ENCODE measurements around the gene NOL9. TPM values are rescaled to one million over a fixed set of nuclear protein-coding genes. Genes with fewer than 3 reads are reported as not detected.
A peak's percentile ranks its signal among the peaks of the same experiment; 100 is the strongest.
"Not testable (repeated sequence)": the region's sequence is repeated elsewhere in the genome, so short reads cannot be mapped to it uniquely, and the experiment has no call there.

The NOL9 gene
- 28.3 TPM for polyA plus RNA-seq (ENCODE audit: insufficient read length)
- long read RNA-seq, donor 1, full-length matches to known transcripts, result 1 of 1 reads
- long read RNA-seq, donor 1, partial matches to known transcripts, result 0 of 1 reads
- long read RNA-seq, donor 1, other reads (novel, unspliced or antisense), result 0 of 1 reads
- long read RNA-seq, donor 2, result 0 reads
- long read RNA-seq, donor 3, partial matches to known transcripts, result 0 of 1 reads
- long read RNA-seq, donor 3, other reads (novel, unspliced or antisense), result 0 of 1 reads
- long read RNA-seq, donor 4, result 0 reads
- long read RNA-seq, donor 5, result 0 reads
- long read RNA-seq, donor 6, full-length matches to known transcripts, result 1 of 1 reads
- long read RNA-seq, donor 6, partial matches to known transcripts, result 0 of 1 reads
- long read RNA-seq, donor 6, other reads (novel, unspliced or antisense), result 0 of 1 reads
- long read RNA-seq, donor 7, full-length matches to known transcripts, result 1 of 1 reads
- long read RNA-seq, donor 7, partial matches to known transcripts, result 0 of 1 reads
- long read RNA-seq, donor 7, other reads (novel, unspliced or antisense), result 0 of 1 reads
- long read RNA-seq, donor 8, result 0 reads

DNA sequence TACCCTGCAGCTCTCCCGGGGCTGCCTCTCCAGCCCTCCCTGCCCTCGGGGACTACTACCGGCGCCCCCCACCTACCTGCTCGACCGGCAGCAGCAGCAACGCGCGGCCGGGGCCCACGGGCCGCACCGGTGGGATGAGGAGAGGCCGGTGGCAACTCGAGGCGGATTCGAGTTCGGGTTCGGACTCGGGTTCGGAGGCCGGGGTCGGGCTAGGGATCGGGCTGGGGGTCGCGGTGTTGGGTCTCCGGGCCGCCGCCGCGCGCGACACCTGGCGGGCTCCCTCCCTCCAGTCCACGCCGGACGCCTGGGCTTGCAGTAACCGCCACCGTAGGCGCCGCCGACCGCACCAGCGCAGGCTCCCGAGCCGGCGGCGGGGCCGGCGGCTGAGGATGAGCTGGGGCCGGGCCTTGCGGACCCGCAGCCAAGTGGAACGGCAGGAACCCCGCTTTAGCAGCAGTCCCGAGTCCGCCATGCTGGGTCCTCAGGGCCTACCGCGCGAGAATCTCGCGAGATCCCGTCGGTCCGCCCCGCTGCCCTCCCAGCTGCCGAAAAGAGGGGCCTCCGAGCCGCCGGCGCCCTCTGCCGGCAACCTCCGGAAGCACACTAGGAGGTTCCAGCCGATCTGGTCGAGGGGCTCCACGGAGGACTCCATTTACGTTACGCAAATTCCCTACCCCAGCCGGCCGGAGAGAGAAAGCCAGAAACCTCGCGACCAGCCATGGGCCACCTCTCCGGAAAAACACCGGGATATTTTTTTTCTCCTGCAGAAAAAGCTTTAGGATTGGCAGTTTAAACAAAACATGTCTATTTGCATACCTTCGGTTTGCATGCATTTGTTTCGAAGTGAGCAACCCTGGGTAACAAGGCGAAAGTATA is at the start of gene NOL9:
Gene NOL9, minus strand, starts transcription at position 483 of the 876 bp plus-strand sequence. Its CDS starts 11 bp downstream, at position 472.
- DNase-seq, result peak; percentile 92

DNA sequence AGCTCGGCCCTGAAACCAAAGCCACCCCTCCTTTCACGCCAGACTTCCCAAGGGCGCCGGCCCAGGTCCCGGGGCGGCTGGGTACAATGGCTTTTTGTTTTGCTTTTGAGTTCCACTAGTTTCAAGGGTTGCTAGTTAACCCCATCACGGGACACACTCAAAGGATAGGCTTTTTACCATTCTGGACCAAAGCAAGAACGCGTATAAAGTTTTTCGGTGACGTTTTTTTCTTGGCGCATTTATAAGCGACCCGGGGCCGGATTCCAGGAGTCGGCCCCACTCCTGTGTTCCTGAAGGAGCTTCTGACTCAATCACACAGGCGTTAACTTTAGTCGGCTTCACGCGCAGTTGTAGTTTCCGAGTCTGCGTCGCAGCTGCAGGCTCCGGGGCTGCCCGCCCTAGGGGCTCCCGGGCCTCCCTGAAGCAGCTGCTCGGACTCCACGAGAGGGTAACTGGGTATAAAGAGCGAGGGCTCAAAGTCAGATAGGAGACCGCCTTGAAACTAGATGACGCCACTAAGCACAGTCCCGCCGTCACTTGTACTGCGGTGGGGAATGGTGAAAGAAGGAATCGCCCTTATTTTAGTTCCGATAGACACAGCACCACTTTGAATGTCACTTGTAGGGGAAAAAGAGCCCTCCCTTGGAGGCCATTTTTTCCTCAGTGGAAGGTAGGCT is 49.1 kb upstream of the NOL9 start:
- DNase-seq, result no peak

DNA sequence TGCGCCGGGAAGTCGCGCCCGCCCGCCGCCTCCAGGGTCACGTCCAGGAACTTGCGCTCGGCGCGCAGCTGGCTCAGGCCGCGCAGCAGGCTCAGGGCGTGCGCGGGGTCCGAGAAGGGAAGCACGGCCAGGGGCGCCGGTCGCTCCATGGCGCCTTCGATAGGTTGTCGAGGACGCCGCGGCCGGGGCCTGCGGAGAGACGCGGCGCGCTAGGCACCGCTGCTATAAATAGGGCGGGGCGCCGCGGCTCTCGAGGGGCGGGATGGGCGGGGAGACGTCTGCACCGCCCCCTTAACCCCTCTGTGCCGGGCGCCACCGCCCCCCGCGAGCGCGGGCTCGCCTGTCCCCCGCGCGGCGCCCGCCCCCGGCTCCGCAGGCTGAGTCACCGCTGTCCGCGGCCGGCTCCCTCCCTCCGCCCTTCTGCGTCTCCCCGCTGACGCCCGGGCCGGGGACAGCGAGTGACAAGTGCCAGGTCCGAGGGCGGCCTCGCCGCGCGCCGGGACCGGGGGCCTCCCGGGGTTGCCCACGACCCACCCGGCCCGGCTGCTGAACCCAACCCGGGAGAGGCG is 48.4 kb upstream of the NOL9 start, which contains the start of gene KLHL21:
Gene KLHL21, minus strand, starts transcription at position 201 of the 569 bp plus-strand sequence. Its CDS starts 52 bp downstream, at position 149.
- no peak for DNase-seq

GRCh38 chr1:6601923-6602668 is 47.8 kb upstream of the NOL9 start:
- no peak for DNase-seq

DNA sequence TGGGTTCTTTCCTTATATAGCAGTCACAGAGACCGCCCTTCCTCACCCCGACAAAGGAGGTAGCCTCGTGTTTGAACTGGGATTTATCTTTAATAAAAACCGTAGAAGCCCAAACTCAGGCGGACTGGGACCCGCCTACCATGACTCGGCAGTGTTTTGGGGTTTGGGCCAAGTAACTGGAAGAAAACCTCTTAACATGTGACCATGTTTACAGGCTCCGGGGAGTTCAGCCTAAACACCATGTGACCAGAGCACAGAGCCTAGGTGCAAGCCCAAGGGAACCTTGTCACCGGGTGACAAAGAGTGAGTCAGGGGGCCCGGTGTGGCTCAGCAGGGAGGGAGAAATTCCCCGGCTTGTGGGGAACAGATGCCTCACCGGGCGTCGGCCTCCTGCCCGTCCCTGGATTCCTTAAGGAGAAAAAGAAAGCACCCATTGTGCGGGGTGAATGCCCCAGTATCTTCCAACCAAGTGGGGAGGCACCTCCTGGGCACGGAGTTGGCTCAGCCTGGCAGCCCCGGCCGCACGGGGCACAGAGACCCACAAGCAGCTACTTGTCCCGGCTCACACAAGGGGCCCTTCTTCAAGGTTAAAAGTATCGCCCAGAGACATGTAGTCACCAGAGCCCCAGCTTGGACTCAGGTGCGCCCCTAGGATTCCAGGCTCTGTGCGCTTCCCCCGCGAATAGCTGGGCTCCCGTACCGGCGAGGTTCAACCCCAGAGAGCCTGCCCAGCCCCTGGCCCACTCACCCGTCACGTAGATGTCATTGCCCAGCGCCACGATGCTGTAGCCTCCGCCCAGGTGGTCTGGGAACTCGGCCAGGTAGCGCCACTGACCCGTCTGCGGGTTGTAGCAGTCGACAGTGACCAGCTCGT is 47.0 kb upstream of the NOL9 start:
- DNase-seq, result no peak

- DNase-seq, result no peak
These were observed 46.2 kb upstream of the NOL9 start for GRCh38 chr1:6600410-6601048.

DNA sequence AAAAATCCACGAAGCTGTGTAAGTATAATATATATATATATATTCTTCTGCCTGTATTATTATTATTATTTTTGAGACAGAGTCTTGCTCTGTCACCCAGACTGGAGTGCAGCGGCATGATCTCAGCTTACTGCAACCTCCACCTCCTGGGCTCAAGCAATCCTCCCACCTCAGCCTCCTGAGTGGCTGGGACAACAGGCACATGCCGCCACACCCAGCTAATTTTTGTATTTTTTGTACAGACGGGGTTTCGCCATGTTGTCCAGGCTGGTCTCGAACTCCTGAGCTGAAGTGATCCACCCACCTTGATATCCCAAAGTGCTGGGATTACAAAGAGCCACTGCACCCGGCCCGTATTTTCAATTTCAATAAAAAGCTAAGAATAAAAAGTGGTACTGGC is 45.7 kb upstream of the NOL9 start:
- DNase-seq, result not testable (repeated sequence)

- no peak for DNase-seq
These were observed 45.0 kb upstream of the NOL9 start for GRCh38 chr1:6599141-6599975.

DNA sequence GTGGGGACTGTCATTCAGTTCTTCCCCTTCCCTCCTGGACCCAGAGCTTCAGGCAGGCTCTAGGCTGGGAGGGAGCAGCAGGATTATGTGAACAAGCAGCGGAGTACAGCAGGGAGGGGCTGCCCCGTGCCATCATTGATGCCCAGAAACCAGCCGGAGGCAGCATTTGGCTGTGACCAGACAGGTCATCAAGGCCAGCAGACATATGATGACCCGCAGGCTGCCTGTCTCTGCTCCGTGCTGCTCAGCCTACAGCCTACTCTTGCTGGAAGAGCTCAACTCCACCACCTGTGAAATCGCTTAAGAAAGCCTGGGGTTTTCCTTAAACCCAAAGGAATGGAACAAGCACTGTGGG is 43.4 kb upstream of the NOL9 start:
- no peak for DNase-seq

DNA sequence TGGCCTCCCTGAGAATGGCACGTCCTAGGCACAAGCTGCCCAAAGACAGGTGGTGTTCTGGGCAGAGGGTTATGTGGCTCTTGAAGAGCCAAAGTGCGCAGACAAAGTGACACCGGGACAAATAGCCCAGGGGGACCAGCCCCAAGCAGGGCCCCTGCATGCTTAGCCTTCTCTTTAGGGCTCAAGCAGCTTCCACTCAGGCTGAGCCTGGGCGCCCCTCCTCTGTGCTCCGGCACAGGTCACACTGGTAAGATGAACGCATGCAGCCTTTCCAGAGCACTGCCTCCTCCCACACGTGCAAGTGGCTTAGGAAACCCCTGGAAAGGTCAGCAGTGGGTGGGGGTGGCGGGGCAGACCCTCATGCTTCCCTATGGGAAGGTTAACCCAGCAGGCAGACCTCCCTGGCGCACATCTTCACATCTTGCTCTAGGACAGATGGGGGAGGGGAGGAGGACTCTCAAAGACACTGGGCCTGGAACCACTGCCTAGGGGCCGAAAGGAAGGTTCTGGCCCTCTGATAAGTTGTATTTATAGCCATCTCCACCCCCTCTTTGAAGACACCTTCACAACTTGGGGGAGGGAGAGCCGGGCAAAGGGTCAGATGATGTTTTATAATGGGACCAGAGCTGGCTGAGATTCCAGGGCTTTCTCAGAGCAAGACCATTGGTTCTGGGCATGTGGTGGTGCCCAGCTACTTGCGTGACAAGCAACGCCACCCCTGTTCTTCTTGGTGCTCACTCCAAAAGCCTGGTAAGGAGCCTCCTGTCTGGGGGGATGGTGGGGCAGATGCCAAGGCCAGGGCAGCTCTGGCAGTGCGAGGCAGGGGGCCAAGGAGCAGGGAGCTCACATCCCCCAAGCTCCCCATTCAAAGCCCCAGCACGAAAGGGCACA is 42.8 kb upstream of the NOL9 start:
- DNase-seq, result no peak

DNA sequence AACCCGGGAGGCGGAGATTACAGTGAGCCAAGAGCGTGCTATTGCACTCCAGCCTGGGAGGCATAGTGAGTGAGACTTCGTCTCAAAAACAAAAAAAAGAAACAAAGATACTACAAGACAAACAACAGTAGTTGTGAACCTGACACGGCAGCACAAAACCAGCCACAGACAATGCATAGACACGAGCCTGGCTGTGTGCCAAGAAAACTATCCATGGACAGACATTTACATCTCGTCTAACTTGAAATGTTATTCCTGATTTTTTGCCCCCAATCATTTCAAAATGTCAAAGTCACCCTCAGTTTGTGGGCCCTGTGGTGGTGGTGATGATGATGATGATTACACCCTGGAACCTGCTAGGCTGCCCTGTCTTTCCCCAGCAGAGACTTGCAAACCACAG is 42.0 kb upstream of the NOL9 start:
- DNase-seq, result no peak

DNA sequence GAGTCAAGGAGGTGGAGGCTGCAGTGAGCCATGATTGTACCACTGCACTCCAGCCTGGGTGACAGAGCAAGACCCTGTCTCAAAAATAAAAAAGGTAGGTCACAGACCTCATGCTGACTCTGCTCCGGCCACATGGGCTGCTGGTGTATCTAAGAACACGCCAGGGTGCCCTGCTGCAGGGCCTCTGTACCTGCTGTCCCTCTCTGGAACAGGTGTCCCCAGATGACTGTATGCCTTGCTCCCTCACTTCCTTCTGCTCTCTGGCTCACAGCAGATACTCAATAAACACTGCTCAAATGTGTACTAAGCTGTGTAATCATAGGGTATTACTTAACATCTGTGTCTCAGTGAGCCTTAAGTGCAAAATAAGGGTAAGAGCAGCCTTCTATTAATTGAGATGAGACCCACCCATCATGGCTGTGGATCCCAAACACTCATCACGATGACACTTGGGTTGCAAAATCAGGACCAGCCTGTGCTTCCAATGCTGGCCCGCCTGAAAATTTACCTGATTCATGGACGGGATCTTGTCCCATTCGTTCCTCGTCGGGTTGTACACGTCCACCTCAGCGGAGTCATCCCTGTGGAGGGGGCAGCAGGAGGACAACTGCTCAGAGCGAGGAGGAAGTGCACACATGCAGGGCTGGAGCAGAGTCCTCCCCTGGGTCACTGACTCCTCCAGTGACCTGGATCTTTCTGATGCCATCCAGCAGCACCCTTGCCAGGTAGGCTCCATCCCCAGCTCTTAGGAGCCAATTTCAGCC is 40.8 kb upstream of the NOL9 start:
- no peak for DNase-seq

DNA sequence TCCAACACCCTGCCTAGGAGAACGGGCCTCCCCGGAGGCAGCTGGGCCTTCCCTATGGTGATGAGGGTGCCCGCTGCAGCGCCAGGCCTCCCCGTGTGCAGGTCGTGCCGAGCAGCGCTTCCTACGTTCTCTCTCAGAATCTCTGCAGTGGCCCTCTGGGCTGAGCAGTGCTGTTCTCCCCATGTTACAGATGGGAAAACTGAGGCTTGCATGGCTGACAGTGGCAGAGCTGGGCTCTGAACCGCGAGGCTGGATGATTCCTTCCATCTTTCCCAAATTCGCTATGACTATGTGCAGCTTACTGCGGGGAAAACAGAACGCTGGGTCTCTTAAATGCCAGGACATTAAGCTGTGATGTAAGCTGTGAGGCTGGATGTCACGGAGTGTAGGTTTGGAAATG is 39.5 kb upstream of the NOL9 start:
- no peak for DNase-seq

DNA sequence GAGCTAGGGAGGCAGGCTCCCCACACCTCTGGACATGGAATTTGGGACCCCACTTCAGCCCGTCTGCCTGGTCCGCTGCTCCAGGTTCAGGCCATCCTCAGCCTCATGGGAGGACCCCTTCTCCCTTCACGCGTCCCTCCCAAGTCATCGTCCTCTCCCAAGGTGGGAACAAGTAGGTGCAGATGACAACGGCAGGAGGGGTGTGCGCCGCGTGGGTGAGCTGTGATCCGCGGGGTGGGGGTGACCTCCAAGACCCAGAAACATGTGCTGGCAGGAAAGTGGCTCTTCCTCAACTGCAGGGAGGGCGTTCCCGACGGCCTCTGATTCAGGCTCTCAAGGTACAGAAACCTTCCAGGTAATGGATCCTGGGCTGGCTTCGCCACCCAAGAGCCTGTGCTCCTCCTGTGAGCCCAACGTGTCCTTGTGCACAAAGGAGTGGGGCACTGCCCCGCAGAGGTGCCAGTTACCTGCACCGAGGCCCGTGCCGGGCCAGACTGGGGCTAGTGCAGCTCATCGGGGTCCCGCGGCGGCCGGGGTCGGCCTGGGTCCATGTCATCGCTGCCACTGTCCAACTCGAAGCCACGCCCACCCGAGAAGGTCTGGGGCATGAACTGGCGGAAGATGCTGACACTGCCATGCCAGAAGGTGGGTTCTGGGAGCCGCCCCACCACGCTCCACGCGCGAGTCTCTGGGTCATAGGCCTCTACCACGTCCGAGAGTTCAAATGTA is 38.7 kb upstream of the NOL9 start:
- no peak for DNase-seq

DNA sequence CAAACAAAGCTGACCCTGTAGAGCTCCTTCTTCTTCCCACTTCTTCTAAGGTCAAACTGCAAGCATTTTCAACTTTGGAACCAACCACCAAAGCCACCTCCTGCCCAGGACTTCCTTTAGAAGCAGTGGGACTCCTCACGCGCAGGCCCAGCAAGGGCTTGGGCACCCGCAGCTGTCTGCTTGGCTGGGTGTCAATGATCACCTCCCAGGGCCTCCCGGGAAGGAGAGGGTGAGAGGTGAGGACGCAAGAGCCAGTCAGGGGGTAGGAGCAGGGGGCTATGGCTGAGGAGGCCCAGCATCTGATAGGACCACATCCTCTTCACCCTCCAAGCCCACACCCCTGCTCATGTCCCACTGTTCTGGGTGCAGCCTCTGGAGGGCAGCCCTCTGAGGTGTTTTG is 38.1 kb upstream of the NOL9 start:
- no peak for DNase-seq

DNA sequence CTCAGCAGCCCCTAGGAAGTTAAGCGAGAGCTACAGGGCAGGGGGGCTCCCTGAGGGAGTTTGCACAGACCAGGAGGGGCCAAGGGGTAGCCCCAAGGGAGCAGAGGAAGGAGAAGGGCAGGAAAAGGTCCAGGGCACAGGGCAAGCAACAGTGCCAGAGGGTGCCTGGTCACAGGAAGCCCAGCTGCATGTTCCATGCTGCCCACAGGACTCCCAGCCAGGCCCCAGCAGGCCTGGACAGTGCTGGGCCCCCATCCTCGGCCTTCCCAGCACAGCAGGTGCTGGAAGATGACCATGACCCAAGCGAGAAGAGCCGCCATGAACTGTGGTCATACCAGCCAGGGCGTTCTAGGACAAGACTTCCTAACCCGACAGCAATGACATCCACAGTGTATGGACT is 37.3 kb upstream of the NOL9 start:
- DNase-seq, result no peak
